Endodermal cell (in vitro differentiated cells): ENCODE results near the gene AGPAT3. TPM values are rescaled to one million over a fixed set of nuclear protein-coding genes. Genes with fewer than 3 reads are reported as not detected.

Experiments
- DNase-seq: peaks from one replicate; pipeline ENCODE4 v3.0.0-alpha.2; 2017
- H3K27ac ChIP-seq: 2 replicates; pipeline ENCODE4 v1.5.1; 2013; ENCODE audit warnings: mild to moderate bottlenecking, low read depth, low read length, moderate library complexity
- H3K27me3 ChIP-seq: 2 replicates; pipeline ENCODE4 v1.6.1; 2013; ENCODE audit warnings: mild to moderate bottlenecking, low read length, moderate library complexity; ENCODE audit not compliant: insufficient read depth, control insufficient read depth, poor library complexity, severe bottlenecking
- H3K36me3 ChIP-seq: 2 replicates; pipeline ENCODE4 v1.7.0; 2013; ENCODE audit warnings: mild to moderate bottlenecking, low read length, moderate library complexity; ENCODE audit not compliant: control insufficient read depth, insufficient read depth
- H3K4me1 ChIP-seq: one replicate; pipeline ENCODE4 v1.7.0; 2013; ENCODE audit warnings: low read length; ENCODE audit not compliant: control insufficient read depth, insufficient read depth
- H3K4me3 ChIP-seq: 2 replicates; pipeline ENCODE4 v1.5.1; 2013; ENCODE audit warnings: mild to moderate bottlenecking, low read length, moderate library complexity
- H3K9ac ChIP-seq: 2 replicates; pipeline ENCODE4 v1.6.1; 2013; ENCODE audit warnings: mild to moderate bottlenecking, low read length, moderate library complexity; ENCODE audit not compliant: poor library complexity, severe bottlenecking; ENCODE audit errors: extremely low read depth
- H3K9me3 ChIP-seq: 2 replicates; pipeline ENCODE4 v1.6.1; 2013; ENCODE audit warnings: mild to moderate bottlenecking, low read length, moderate library complexity; ENCODE audit not compliant: control insufficient read depth
- H3K27ac Mint-ChIP-seq: 2 replicates; pipeline ENCODE4 v1.8.0; 2020; ENCODE audit warnings: mixed read lengths
- H3K27me3 Mint-ChIP-seq: 2 replicates; pipeline ENCODE4 v1.8.0; 2021; ENCODE audit warnings: mild to moderate bottlenecking, mixed read lengths; ENCODE audit not compliant: insufficient read depth
- H3K36me3 Mint-ChIP-seq: 2 replicates; pipeline ENCODE4 v1.8.0; 2020; ENCODE audit warnings: low read depth, mixed read lengths
- H3K4me1 Mint-ChIP-seq: 2 replicates; pipeline ENCODE4 v1.8.0; 2020; ENCODE audit warnings: mixed read lengths
- H3K4me3 Mint-ChIP-seq: 2 replicates; pipeline ENCODE4 v1.8.0; 2020; ENCODE audit warnings: mild to moderate bottlenecking, moderate library complexity, mixed read lengths
- H3K9me3 Mint-ChIP-seq: 2 replicates; pipeline ENCODE4 v1.8.0; 2020; ENCODE audit warnings: mild to moderate bottlenecking, mixed read lengths
- WGBS, 2 experiments: methylation state at CpG; one replicate each; pipeline versions ENCODE4 v1.1.5 to v1.1.7; 2013; ENCODE audit warnings: missing lambda C conversion rate in 2 of 2, mixed read lengths in 1 of 2; ENCODE audit not compliant: insufficient coverage in 1 of 2, insufficient read length in 1 of 2; 5-methylcytosine and 5-hydroxymethylcytosine counted together
- total RNA-seq, 2 donors: library from RNA; stranded (reverse); fragmentation: NEBNext Ultra II Directional in 1 of 2; extraction: Animal tissue kit (Norgen Biotek cat#: 25700) in 1 of 2; gene quantifications; 2 replicates in 1 of 2; 3 replicates in 1 of 2; pipeline ENCODE4 v1.2.1, GENCODE V29; 2021
- TF ChIP-seq, protein P1 (sequence below): fragments of 200-600 bp; sonication (generic); conservative IDR thresholded peaks from 2 replicates; pipeline ENCODE4 v1.5.0; 2021; ENCODE audit warnings: antibody characterized with exemption, mild to moderate bottlenecking

AGPAT3 gene
- total RNA-seq, 2 donors from 2014 or later = 44.0 to 74.4 TPM

DNA sequence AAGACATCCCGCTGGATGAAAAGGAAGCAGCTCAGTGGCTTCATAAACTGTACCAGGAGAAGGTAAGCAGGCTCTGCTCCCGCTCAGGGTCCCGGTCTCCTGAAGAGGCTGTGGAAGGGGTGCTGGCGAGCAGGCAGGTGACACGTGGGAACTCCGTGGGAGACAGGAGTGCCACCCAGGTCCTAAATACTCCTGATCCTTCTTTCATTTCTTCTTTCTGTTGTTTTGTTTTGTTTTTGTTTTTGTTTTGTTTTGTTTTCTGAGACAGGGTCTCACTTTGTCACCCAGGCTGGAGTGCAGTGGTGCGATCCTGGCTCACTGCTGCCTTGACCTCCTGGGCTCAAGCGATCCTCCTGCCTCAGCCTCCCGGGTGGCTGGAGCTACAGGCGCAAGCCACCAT is 113.0 kb downstream of the AGPAT3 start:
- Histone ChIP-seq H3K9me3 (no peaks in the 10 kb centered on the region), H3K4me1 (no peaks in the 10 kb centered on the region), H3K9ac (no peak overlapping the region), H3K27ac (no peak overlapping the region), H3K36me3 (peaks cover 22% of the 10 kb centered on the region), H3K27me3 (no peaks in the 10 kb centered on the region), H3K4me3 (no peak overlapping the region)
- Mint-ChIP-seq H3K27ac (no peak overlapping the region), H3K27me3 (no peaks in the 10 kb centered on the region), H3K9me3 (no peaks in the 10 kb centered on the region), H3K36me3 (peaks cover 26% of the 10 kb centered on the region), H3K4me3 (no peak overlapping the region), H3K4me1 (no peaks in the 10 kb centered on the region)
- TF ChIP-seq, protein P1, sequence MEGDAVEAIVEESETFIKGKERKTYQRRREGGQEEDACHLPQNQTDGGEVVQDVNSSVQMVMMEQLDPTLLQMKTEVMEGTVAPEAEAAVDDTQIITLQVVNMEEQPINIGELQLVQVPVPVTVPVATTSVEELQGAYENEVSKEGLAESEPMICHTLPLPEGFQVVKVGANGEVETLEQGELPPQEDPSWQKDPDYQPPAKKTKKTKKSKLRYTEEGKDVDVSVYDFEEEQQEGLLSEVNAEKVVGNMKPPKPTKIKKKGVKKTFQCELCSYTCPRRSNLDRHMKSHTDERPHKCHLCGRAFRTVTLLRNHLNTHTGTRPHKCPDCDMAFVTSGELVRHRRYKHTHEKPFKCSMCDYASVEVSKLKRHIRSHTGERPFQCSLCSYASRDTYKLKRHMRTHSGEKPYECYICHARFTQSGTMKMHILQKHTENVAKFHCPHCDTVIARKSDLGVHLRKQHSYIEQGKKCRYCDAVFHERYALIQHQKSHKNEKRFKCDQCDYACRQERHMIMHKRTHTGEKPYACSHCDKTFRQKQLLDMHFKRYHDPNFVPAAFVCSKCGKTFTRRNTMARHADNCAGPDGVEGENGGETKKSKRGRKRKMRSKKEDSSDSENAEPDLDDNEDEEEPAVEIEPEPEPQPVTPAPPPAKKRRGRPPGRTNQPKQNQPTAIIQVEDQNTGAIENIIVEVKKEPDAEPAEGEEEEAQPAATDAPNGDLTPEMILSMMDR = no peak
- no peak for DNase-seq
- WGBS, 2 experiments = 97 to 99% methylated on average over 9 to 10 of the region's 10 CpGs

GRCh38 chr21:43979654-43980053 is 114.6 kb downstream of the AGPAT3 start:
- H3K27me3 ChIP-seq = no peaks in the 10 kb centered on the region
- no peaks in the 10 kb centered on the region for H3K4me1 ChIP-seq
- H3K4me3 ChIP-seq = no peak overlapping the region
- TF ChIP-seq, protein P1 = no peak
- Mint-ChIP-seq H3K27me3 (no peaks in the 10 kb centered on the region), H3K4me3 (no peak overlapping the region), H3K9me3 (no peaks in the 10 kb centered on the region), H3K27ac (no peak overlapping the region), H3K4me1 (no peaks in the 10 kb centered on the region), H3K36me3 (peaks cover 28% of the 10 kb centered on the region)
- no peak overlapping the region for H3K27ac ChIP-seq
- H3K9me3 ChIP-seq = no peaks in the 10 kb centered on the region
- peaks cover 22% of the 10 kb centered on the region for H3K36me3 ChIP-seq
- H3K9ac ChIP-seq = no peak overlapping the region
- no peak for DNase-seq
- WGBS, 2 experiments = 95% methylated on average over 7 of the region's 7 CpGs

DNA sequence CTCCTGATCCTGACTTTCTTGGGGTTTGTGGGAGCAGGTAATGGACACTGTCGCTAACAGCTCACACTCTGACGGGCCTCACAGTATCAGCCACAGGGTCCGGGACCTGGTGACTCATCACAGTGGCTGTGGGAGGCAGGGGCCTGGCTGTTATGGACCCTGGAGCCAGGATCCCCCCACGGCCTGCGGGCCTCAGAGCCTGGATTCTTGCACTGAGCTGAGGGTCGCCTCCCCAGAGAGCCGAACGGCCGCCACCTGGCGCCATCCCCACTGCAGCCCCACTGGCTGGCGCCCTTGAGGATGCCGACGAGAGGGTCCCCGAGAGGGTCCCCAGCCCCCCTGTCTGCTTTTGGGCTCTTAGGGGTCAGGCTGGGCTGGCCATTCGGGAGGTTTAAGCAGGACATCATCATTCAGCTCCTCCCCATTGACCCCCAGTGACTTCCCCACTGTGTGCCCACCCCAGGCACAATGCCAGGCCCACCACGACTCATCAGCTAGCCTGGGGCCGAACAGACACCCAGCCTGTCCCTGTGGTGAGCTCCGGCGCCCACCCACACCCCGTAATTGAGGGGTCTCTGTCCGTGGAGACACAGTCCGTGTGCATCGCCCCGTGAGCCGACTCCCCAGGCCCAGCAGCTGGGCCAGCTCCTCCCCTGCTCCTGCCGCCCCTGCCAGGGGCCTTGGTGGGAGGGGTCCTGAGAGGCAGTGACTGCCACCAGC is 116.3 kb downstream of the AGPAT3 start:
- WGBS, 2 experiments = 89 to 90% methylated on average over 14 to 26 of the region's 26 CpGs

More for the DNA sequence above, 116.3 kb downstream of the AGPAT3 start:
- Histone ChIP-seq H3K9ac (no peak overlapping the region), H3K9me3 (no peaks in the 10 kb centered on the region), H3K27me3 (no peaks in the 10 kb centered on the region), H3K4me1 (no peaks in the 10 kb centered on the region), H3K27ac (no peak overlapping the region), H3K4me3 (no peak overlapping the region), H3K36me3 (peaks cover 22% of the 10 kb centered on the region)
- Mint-ChIP-seq H3K27ac (no peak overlapping the region), H3K36me3 (peaks cover 28% of the 10 kb centered on the region), H3K9me3 (no peaks in the 10 kb centered on the region), H3K4me3 (no peak overlapping the region), H3K4me1 (peaks cover 4% of the 10 kb centered on the region), H3K27me3 (no peaks in the 10 kb centered on the region)
- TF ChIP-seq, protein P1 = no peak
- no peak for DNase-seq
